SK-MEL-5 (cell line): Measurements from ENCODE around the gene DHRS1. TPM values are rescaled to one million over a fixed set of nuclear protein-coding genes. Genes with fewer than 3 reads are reported as not detected.

Experiments
- DNase-seq: peaks from one replicate; pipeline ENCODE4 v3.0.0-alpha.2; 2016; ENCODE audit warnings: low read depth, low spot score
- in situ Hi-C: cut with HindIII; loops from 2 replicates; pipeline ENCODE4 v1.10.0; 2016; ENCODE audit warnings: low sequenced_read_pairs, high pct_unique_total_duplicates, low pct_unique_long_range_greater_than_20kb
- total RNA-seq: library from RNA; depleted of rRNA; stranded (reverse); fragments of >200 nt; shearing (Covaris generic); gene quantifications from 2 replicates; pipeline ENCODE4 v1.2.3, GENCODE V29; 2014

The DHRS1 gene
- total RNA-seq, 1 experiment from 2014 or later = 0.82 TPM

DNA sequence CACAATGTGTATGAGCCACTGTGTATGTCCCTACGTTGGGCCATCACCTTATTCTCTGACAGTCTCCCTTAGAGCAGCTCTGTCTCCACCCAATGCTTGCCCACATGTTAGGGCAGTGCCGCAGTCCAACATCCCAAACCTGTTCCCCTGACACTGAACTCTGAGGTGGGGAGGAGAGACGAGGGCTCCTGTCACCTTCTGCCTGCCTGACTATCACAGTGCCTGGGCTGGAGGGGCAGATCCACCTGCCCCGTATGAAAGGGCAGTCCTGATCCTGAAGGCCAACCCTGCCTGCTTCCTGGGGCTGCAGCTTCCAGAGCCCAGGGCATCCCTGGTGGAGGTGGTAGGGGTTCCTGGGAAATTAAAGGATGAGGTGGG lies 38.8 kb downstream of the DHRS1 start:
- in situ Hi-C loops = no loop called here
- no peak for DNase-seq

DNA sequence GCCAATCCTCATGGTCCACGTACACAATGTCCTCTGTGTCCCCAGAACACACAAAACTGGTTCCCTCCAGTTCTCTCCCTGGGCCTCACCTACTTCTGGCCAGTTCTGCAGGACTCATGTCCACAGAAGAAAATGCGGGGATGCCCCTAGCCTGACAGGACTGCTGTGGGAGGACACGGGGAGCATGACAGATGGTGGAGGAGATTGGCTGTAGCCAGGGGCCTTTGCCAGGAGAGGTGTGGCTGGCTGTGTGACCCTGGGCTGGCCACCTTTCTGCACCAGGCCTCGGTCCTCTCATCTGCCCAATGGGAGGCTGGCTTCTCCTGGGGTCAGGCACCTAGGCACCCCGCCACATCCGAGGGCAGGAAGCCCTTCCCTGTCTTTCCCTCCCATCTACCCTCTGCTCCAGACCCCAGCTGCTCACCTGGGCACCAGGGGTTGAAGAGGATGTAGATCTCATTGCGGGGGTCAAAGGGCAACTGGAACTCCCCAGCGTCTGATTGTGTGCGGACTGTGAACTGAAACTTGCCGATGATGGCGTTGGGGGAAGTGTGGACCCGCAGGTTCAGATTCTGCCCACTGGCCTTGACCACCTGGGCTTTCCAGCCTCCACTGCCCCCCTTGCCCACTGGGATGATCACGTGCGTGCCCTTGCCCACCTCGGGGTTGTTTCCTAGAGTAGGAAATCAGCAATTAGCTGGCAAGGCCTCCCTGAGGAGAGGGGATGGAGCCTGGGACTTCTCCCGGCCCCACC lies 39.4 kb downstream of the DHRS1 start:
- no peak for DNase-seq
- in situ Hi-C loops = no loop called here

DNA sequence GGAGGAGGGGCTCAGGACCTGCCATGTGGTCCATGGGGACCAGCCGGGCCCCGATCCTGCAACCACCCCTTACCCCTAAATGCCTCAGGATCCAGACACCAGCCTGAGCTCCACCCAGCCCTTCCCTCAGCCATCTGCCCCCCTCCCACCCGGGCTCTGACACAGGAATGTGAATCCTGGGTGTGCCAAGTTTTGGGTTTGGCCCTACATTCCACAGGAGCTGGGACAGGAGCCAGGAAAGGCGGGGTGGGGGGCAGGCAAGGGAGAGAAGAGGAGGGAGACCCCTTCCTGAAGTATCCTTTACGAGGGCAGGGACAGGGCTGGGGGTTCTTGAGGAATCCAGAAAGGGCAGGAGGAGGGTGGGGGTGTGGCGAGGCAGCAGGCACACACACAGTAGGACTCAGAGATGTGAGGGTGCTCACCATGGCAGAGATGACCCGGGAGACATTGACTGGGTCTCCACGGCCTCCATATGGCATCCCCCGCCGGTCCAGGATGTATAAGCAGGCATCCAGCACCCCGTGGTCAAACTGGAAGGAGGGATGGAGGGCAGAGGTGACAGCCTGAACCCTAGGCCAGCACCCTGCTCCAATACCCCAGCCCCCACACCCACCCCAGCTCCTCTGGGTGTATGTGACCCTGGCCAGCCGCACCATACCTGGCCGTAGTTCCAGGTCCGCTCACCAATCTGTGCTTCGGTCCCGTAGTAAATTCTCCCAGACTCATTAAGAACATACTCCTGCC lies 40.1 kb downstream of the DHRS1 start:
- in situ Hi-C loops = no loop called here
- no peak for DNase-seq

DNA sequence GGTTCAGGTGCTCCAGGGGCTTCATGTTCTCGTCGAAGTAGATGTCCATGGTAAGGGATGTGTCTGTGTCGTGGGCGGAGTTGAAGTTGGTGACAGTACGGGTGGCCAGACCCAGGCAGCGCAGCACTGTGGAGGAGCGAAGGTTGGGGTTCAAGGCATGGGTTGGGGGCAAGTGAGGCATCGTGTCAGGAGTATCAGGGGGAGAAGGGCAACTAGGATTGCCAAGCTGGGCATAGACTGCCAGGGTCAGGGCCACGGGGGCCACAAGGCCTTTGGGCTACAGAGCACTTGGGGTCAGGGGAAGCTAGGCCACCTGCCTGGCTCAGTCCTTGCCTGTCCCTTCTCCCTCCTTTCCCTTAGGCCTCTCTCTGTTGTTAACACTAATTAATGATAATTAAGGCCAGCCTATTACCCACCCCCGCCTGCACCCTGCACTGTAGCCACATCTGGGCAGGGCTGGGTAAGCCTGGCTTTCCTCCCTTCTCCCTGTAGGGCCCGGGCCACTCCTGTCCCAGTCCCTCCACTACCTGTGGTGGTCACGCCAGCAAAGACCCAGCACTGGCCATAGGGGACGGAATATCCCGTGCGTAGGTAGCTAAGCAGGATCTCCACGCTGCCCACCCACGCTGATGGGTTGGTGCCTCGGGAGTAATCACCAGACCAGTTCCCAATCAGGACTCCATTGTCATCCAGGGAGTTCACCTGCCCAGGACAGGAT lies 40.9 kb downstream of the DHRS1 start:
- in situ Hi-C loops = no loop called here
- no peak for DNase-seq

DNA sequence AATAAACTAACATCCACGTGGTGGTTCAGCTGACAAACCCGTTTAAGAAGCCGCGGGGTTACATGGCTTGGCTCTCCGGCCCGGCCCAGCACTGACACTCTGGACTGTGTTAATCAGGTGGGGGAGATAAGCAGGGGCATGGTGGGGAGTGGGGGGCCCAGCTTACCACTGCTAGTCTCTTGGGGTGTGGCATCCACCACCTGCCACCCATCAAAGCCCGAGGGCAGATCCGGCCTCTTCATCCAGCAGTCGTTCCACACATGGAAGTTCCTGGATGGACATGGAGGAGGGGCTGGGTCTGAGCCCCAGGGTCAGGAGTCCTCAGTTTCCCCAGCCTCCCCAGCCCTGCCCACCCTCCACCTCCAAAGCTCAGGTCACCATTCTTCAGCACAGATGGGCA lies 41.5 kb downstream of the DHRS1 start:
- DNase-seq = no peak
- in situ Hi-C loops = no loop called here

DNA sequence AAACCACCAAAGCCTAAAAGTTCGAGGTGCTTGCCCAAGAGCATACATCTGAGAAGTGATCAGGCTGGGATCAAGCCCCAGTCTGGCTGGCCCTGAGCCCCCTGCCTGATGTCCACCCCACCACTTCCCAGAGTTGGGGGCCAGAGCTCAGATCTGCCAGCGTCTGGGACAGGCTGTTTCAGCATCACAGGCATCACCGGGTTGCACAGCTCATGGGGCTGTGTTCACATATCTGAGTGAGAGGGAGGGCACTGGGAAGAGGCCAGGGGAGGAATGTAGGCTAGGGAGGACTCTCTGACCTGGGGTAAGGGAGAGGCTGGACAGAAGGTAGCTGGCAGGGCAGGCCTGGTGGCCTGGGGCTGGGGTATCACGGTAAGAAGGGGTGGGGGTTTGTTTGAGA lies 42.6 kb downstream of the DHRS1 start:
- no peak for DNase-seq
- in situ Hi-C loops = no loop called here

DNA sequence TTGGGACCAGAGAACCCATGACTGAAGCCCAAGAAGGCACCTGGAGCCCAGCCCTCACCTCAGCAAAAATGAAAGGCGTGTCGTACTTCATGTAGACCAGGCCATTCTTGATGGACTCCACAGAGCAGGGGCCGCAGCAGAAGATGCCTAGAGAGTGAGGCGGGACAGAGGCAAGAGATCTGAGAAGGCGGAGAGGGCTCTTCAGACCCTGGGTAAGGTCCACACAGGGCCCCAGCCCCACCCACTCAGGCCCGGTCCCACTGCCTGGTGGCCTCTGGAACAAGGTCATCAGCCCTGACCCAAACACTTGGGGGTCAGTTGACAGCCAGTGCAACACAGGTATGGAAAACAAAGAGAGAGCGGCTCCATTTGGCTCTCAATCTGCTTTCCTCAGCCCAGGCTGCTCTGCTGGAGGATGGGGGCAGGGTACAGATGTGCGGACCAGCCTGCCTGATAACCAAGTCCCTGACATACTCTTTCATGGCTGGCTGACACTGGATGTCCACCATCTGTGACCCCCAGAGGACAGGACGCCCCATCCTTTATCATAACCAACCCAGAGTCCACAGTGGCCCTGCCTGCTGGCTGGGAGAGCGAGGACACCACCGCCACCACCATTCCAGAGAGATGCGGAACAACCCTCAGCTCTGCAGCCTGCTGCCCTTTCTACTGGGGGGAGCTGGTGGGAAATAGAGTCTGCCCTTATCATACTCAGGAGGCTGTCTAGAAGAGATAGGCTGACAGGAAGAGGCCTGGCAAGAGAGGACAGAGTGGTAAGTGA lies 43.5 kb downstream of the DHRS1 start:
- no peak for DNase-seq
- in situ Hi-C loops = no loop called here

DNA sequence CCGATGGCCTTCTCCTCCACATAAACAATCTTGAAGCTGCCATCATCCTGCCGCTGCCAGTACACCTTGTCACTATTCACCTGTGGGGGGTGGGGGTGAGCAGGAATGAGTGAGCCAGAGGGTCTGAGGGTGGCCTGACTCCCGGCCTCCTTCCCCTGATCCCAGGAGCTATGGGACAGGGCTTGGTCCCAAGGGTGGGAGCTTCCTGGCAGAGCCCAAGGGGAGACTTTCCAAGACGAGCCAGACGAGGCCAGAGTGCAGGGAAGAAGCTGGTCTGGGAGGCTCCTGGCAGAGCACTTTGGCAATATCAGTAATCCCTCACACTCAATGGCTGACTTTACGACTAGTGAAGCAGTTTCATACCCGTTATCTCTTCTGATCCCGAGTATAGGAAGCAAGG lies 44.1 kb downstream of the DHRS1 start:
- in situ Hi-C loops = no loop called here
- DNase-seq = no peak

DNA sequence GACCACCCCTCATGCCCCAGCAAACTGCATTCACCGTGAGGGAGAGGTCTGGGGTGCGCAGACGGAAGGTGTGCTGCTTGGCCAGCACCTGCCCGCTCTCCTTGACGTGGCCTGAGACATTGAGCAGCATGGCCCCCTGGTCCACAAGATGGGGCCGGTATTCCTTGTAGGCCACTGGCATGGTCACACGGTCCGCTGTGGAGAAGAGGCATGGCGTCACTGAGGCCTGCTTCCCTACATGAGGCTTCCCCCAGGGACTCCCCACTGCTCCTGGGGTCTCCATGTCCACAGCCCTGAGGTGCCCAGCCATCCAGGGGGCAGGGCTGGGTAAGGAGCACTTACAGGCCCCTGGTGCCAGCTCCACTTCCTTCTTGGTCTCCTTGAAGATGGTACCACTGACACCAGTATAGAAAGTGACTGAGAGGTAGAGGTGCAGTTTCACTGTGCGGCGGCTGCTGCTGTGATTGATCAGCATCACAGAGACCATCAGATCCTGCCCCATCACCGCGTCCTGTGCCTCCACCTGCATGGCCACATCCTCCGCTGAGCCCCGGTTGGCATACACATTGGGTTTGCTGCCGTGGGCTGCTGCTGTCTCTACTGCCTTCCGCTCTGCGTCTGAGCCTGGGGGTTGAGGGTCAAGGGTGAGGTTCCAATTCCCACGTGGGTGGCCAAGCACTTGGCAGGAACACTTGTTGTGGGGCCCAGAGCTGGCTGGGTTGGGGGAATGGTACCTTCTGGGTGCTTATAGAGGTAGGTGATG lies 44.8 kb downstream of the DHRS1 start:
- in situ Hi-C loops = no loop called here
- DNase-seq = no peak

DNA sequence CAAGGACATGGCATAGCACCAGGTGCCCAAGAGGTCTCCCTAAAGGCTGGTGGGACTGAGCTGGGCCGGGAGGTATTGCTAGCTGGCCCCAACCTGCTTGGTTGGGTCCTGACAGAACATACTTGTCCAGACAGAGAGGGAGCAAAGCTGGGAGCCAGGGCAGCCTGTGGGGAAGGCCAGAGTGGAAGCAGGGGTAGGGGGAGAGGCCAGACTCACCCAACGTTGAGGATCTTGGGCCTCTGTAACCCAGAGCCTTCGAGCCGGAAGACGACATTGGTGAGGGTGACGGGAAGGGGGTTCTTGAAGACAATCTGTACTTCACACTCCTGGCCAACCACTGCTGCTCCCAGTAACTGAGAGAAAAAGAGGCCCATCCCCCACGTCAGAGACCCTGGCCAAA lies 45.6 kb downstream of the DHRS1 start:
- in situ Hi-C loops = no loop called here
- no peak for DNase-seq

DNA sequence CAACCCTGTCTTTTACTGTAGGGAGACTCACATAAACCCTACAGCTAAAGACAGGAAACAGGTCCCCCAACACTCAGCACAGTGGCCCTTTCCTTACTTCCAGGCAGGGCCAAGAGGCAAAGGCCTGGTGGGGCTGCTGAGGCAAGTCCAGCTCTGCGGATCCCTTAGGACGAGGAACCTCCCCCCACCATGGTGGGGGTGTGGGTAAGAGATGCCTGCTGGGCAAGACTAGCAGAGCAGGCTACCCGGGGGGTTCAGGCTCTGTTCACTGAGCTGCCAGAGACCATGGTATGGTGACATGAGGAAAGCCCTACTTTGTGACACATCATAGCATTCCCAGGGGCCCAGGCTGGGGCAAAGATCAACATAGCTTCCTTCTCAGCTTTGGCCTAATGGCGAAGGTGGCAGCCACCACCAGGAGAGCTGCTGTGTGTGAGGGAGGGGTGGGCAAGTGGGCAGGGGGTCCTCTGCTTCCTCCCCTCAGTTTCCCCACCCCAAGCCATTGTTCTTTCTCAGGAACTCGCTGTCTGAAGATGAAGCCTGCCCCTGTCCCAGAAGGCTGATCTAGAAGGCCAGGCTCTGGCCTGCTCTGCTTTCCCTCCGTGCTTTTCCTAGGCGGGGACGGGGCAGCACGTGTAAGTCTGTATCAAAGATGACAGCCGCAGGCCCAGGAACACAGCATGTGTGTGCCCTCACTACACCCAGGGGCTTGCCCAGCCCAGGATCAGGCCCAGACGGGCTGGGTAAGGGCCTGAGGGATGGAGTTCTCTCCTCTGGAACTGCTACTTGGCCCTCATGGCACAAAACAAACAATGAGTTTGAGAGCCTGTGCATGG lies 47.1 kb downstream of the DHRS1 start:
- in situ Hi-C loops = no loop called here
- no peak for DNase-seq

DNA sequence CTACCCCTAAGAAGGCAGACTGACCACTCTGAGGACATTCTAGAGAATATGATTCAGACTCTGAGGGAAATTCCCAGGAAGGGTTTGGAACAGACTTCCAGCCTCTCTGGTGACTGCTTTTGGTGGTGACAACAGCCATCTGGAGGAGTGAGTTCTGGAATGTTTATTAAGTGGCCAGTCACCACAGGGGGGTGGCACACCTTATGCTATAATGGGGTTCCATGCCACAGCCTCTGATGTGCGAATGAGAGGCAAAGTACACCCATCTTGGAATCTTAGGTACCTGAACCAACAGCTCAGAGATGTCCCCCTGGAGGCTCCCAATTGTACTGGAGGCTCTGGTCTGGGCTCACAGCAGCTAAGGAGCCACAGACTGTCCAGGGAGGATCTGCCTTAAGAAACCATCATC lies 47.7 kb downstream of the DHRS1 start:
- in situ Hi-C loops = no loop called here
- no peak for DNase-seq

DNA sequence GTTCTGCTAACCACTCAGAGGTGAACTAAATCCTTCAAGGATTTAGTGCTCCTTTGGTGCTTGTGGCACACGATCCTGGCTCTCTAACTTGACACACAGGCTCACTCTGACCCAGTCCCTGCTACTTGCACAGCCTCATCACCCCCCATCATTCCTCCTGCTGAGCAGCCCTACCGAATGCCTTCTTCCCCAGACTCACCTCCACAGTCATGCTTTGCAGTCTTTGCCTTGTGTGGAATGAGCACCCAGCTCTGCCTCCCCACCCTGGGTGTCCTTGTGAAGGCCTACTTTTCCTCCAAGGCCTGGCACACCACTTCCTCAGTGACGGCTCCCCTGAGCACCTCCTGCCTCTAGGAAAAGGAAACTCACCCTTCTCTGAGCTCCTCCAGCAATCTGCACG lies 49.2 kb downstream of the DHRS1 start:
- in situ Hi-C loops = no loop called here
- no peak for DNase-seq

DNA sequence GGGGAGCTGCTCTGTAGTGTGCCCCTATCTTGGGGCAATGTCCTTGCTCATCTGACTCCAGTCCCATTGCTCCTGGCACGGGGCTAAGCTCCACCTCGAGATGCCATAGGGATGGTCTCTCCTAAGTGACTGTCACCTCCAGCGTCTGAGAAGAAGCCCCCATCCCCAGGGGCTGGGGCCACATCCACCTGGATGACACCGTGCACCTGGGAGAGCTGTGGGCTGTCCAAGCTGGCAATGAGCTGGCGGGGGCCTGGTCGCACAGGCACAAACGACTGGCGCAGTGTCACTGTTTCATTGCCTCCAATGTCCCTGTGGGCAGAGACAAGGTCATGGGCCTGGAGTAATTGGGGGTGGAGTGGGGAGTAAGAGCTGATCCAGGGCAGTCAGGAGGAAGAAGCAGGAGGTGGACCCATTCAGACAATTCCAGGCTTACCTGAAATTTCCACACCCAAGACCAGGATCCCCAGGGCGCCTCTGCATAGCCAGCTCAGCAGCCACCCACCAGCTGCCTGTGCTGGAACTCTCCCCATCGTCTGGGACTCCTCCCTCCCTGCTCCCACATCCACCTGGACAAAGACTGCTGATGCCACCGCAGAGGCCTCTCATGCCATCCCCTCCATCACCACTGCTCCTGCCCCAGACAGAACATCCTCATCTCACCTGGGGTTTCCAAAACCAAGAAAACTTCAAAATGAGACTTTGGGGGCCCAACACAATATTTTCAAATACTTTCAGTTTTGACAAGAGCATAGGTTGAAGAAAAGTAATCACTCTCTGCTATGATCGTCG lies 50.2 kb downstream of the DHRS1 start:
- in situ Hi-C loops = no loop called here
- no peak for DNase-seq

DNA sequence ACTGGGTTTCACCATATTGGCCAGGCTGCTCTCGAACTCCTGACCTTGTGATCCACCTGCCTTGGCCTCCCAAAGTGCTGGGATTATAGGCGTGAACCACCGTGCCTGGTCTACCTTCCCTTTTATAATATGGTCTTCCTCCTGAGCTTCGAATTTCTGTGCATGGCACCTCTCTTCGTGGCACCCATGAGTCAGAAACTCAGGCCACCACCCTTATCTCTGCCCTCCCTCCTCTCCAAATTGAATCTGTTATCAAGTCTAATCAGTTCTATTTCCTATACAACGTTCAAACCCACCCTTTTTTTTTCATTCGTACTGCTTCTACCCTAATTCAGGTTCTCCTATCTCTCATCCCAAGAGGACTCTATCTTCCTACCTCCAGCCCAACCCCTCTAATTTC lies 52.2 kb downstream of the DHRS1 start:
- in situ Hi-C loops = no loop called here
- no peak for DNase-seq

DNA sequence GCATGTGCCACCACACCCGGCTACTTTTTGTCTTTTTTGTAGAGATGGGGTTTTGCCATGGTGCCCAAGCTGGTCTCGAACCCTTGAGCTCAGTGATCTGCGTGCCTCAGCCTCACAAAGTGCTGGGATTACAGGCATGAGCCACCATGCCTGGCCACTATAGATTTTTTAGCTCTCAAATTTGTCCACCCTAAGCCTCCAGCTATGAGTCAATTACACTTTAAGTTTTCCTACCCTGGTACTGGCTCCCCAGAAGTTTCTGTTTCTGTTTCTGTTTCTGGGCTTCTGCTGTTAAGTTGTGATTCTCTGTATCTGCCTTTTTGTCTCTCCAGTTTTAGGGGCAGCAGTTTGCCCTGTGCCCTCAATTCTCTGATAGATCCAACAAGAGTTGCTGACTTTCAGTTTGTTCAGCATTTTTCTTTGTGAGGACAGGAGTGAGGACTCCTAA lies 52.8 kb downstream of the DHRS1 start:
- no peak for DNase-seq
- in situ Hi-C loops = no loop called here
